SK-N-SH treated with all-trans-retinoic acid at 6 μM for 48 hours (cell line): ENCODE measurements around the gene C10orf95.

ENCODE experiments used
- ATAC-seq: fragments of 200-7000 bp; cut with Tn5 transposase; 3 replicates; pipeline ENCODE4 v1.9.1; 2020; ENCODE audit warnings: mild to moderate bottlenecking, moderate library complexity
- ARNTL ChIP-seq: fragments of 450-650 bp; formaldehyde crosslinking; IDR thresholded peaks from 2 replicates; pipeline ENCODE4 v1.5.0; 2020; ENCODE audit warnings: low read depth, mild to moderate bottlenecking, moderate library complexity, borderline replicate concordance
- CSDC2 ChIP-seq: fragments of 250-450 bp; sonication (Bioruptor Pico); IDR thresholded peaks from 2 replicates; pipeline ENCODE4 v1.5.0; 2020; ENCODE audit warnings: mild to moderate bottlenecking, moderate library complexity
- GLIS3 ChIP-seq: fragments of 250-450 bp; sonication (Bioruptor Pico); IDR thresholded peaks from 2 replicates; pipeline ENCODE4 v1.5.0; 2020; ENCODE audit warnings: mild to moderate bottlenecking, moderate library complexity
- ISL1 ChIP-seq: fragments of 250-450 bp; sonication (Bioruptor Pico); IDR thresholded peaks from 2 replicates; pipeline ENCODE4 v2.1.2; 2022; ENCODE audit warnings: mild to moderate bottlenecking, moderate library complexity
- PPARA ChIP-seq: fragments of 250-450 bp; sonication (Bioruptor Pico); IDR thresholded peaks from 2 replicates; pipeline ENCODE4 v1.5.0; 2020; ENCODE audit warnings: mild to moderate bottlenecking, borderline replicate concordance
- RARB ChIP-seq: fragments of 250-450 bp; sonication (Bioruptor Pico); IDR thresholded peaks from 2 replicates; pipeline ENCODE4 v1.8.0; 2021; ENCODE audit warnings: mild to moderate bottlenecking, moderate library complexity
- SNAI2 ChIP-seq: fragments of 250-450 bp; sonication (Bioruptor Pico); IDR thresholded peaks from 2 replicates; pipeline ENCODE4 v1.5.0; 2020; ENCODE audit warnings: mild to moderate bottlenecking, moderate library complexity
- TOX ChIP-seq: fragments of 250-450 bp; sonication (Bioruptor Pico); IDR thresholded peaks from 2 replicates; pipeline ENCODE4 v1.8.0; 2021; ENCODE audit warnings: mild to moderate bottlenecking, moderate library complexity, borderline replicate concordance
- ZC3H10 ChIP-seq: fragments of 250-450 bp; sonication (Bioruptor Pico); IDR thresholded peaks from 2 replicates; pipeline ENCODE4 v1.5.1; 2021; ENCODE audit warnings: mild to moderate bottlenecking, moderate library complexity
- ZFP3 ChIP-seq: fragments of 250-450 bp; sonication (Bioruptor Pico); IDR thresholded peaks from 2 replicates; pipeline ENCODE4 v1.5.0; 2020; ENCODE audit warnings: mild to moderate bottlenecking, moderate library complexity
- ZFP30 ChIP-seq: fragments of 450-650 bp; formaldehyde crosslinking; IDR thresholded peaks from 2 replicates; pipeline ENCODE4 v1.5.0; 2022; ENCODE audit warnings: mild to moderate bottlenecking, moderate library complexity
- ZNF565 ChIP-seq: fragments of 450-650 bp; formaldehyde crosslinking; conservative IDR thresholded peaks from 2 replicates; pipeline ENCODE4 v1.5.0; 2020; ENCODE audit warnings: low read depth, mild to moderate bottlenecking, moderate library complexity
- ZNF70 ChIP-seq: fragments of 450-650 bp; formaldehyde crosslinking; IDR thresholded peaks from 2 replicates; pipeline ENCODE4 v1.5.0; 2020; ENCODE audit warnings: mild to moderate bottlenecking, moderate library complexity
- ZNF8 ChIP-seq: fragments of 450-650 bp; formaldehyde crosslinking; IDR thresholded peaks from 2 replicates; pipeline ENCODE4 v1.5.0; 2020; ENCODE audit warnings: mild to moderate bottlenecking, moderate library complexity
- TF ChIP-seq, protein P1 (sequence below): fragments of 250-450 bp; sonication (Bioruptor Pico); IDR thresholded peaks from 2 replicates; pipeline ENCODE4 v1.5.0; 2020; ENCODE audit warnings: mild to moderate bottlenecking, moderate library complexity
- TF ChIP-seq, protein P2 (sequence below): fragments of 250-450 bp; sonication (Bioruptor Pico); IDR thresholded peaks from 2 replicates; pipeline ENCODE4 v1.5.1; 2021; ENCODE audit warnings: mild to moderate bottlenecking, moderate library complexity
- TF ChIP-seq, protein P3 (sequence below): fragments of 250-450 bp; sonication (Bioruptor Pico); IDR thresholded peaks from 2 replicates; pipeline ENCODE4 v1.8.0; 2021; ENCODE audit warnings: low read depth, mild to moderate bottlenecking, moderate library complexity, borderline replicate concordance
- TF ChIP-seq, protein P4 (sequence below): fragments of 250-450 bp; sonication (Bioruptor Pico); IDR thresholded peaks from 2 replicates; pipeline ENCODE4 v1.8.0; 2020; ENCODE audit warnings: mild to moderate bottlenecking, moderate library complexity, borderline replicate concordance
- TF ChIP-seq, protein P5 (sequence below): fragments of 250-450 bp; sonication (Bioruptor Pico); IDR thresholded peaks from 2 replicates; pipeline ENCODE4 v1.5.1; 2020; ENCODE audit warnings: low read depth, mild to moderate bottlenecking, moderate library complexity

Gene C10orf95

DNA sequence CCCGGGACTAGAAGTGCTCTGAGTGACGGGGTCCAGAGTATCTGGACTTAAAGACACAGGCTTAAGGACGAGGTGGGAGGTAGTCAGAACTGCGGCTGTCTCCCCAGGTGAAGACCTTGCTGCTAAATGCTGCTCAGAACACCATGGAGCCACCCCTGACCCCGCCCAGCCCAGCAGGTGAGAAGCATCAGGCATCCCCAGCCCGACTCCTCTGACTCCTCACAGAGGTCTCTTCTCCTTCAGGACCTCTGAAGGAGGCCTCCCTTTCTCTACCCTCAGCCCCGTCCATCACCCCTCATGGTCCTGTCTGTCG lies 50.0 kb downstream of the C10orf95 start:
- no peak for ATAC-seq
- TF ChIP-seq, protein P1, sequence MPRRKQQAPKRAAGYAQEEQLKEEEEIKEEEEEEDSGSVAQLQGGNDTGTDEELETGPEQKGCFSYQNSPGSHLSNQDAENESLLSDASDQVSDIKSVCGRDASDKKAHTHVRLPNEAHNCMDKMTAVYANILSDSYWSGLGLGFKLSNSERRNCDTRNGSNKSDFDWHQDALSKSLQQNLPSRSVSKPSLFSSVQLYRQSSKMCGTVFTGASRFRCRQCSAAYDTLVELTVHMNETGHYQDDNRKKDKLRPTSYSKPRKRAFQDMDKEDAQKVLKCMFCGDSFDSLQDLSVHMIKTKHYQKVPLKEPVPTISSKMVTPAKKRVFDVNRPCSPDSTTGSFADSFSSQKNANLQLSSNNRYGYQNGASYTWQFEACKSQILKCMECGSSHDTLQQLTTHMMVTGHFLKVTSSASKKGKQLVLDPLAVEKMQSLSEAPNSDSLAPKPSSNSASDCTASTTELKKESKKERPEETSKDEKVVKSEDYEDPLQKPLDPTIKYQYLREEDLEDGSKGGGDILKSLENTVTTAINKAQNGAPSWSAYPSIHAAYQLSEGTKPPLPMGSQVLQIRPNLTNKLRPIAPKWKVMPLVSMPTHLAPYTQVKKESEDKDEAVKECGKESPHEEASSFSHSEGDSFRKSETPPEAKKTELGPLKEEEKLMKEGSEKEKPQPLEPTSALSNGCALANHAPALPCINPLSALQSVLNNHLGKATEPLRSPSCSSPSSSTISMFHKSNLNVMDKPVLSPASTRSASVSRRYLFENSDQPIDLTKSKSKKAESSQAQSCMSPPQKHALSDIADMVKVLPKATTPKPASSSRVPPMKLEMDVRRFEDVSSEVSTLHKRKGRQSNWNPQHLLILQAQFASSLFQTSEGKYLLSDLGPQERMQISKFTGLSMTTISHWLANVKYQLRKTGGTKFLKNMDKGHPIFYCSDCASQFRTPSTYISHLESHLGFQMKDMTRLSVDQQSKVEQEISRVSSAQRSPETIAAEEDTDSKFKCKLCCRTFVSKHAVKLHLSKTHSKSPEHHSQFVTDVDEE (CRISPR knock-in tag), result no peak
- TF ChIP-seq, protein P2, sequence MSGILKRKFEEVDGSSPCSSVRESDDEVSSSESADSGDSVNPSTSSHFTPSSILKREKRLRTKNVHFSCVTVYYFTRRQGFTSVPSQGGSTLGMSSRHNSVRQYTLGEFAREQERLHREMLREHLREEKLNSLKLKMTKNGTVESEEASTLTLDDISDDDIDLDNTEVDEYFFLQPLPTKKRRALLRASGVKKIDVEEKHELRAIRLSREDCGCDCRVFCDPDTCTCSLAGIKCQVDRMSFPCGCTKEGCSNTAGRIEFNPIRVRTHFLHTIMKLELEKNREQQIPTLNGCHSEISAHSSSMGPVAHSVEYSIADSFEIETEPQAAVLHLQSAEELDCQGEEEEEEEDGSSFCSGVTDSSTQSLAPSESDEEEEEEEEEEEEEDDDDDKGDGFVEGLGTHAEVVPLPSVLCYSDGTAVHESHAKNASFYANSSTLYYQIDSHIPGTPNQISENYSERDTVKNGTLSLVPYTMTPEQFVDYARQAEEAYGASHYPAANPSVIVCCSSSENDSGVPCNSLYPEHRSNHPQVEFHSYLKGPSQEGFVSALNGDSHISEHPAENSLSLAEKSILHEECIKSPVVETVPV (CRISPR knock-in tag), result no peak
- TF ChIP-seq ISL1 (CRISPR knock-in tag) (no peak), CSDC2 (CRISPR knock-in tag) (no peak), ZC3H10 (CRISPR knock-in tag) (no peak)
- TF ChIP-seq, protein P3, sequence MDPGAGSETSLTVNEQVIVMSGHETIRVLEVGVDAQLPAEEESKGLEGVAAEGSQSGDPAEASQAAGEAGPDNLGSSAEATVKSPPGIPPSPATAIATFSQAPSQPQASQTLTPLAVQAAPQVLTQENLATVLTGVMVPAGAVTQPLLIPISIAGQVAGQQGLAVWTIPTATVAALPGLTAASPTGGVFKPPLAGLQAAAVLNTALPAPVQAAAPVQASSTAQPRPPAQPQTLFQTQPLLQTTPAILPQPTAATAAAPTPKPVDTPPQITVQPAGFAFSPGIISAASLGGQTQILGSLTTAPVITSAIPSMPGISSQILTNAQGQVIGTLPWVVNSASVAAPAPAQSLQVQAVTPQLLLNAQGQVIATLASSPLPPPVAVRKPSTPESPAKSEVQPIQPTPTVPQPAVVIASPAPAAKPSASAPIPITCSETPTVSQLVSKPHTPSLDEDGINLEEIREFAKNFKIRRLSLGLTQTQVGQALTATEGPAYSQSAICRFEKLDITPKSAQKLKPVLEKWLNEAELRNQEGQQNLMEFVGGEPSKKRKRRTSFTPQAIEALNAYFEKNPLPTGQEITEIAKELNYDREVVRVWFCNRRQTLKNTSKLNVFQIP (CRISPR knock-in tag), result no peak

DNA sequence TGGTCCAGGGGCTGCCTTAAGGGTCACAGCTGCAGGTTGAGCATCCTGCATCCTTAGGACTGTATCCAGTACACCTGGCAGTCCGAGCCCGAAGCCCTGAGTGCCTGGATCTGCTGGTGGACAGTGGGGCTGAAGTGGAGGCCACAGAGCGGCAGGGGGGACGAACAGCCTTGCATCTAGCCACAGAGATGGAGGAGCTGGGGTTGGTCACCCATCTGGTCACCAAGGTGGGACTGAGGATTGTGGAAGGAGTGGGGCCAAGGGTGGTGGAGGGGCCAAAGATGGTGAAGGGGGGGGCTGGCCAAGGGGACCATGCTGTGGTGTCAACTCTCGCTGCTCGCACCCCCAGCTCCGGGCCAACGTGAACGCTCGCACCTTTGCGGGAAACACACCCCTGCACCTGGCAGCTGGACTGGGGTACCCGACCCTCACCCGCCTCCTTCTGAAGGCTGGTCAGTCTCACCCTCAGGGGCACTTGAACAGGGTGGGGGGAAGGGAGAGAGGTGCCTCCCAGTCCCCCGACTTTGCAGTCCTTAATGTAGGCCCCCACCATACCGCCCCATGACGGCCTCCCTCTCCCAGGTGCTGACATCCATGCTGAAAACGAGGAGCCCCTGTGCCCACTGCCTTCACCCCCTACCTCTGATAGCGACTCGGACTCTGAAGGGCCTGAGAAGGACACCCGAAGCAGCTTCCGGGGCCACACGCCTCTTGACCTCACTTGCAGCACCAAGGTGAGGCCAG lies 50.6 kb downstream of the C10orf95 start:
- no peak for ATAC-seq
- no peak for TF ChIP-seq PPARA
- TF ChIP-seq, protein P4, sequence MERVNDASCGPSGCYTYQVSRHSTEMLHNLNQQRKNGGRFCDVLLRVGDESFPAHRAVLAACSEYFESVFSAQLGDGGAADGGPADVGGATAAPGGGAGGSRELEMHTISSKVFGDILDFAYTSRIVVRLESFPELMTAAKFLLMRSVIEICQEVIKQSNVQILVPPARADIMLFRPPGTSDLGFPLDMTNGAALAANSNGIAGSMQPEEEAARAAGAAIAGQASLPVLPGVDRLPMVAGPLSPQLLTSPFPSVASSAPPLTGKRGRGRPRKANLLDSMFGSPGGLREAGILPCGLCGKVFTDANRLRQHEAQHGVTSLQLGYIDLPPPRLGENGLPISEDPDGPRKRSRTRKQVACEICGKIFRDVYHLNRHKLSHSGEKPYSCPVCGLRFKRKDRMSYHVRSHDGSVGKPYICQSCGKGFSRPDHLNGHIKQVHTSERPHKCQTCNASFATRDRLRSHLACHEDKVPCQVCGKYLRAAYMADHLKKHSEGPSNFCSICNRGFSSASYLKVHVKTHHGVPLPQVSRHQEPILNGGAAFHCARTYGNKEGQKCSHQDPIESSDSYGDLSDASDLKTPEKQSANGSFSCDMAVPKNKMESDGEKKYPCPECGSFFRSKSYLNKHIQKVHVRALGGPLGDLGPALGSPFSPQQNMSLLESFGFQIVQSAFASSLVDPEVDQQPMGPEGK, result no peak
- TF ChIP-seq, protein P5, sequence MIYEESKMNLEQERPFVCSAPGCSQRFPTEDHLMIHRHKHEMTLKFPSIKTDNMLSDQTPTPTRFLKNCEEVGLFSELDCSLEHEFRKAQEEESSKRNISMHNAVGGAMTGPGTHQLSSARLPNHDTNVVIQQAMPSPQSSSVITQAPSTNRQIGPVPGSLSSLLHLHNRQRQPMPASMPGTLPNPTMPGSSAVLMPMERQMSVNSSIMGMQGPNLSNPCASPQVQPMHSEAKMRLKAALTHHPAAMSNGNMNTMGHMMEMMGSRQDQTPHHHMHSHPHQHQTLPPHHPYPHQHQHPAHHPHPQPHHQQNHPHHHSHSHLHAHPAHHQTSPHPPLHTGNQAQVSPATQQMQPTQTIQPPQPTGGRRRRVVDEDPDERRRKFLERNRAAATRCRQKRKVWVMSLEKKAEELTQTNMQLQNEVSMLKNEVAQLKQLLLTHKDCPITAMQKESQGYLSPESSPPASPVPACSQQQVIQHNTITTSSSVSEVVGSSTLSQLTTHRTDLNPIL (CRISPR knock-in tag), result no peak
- TF ChIP-seq ZFP30 (CRISPR knock-in tag), result no peak
- TF ChIP-seq ISL1 (CRISPR knock-in tag), result no peak
- TF ChIP-seq SNAI2 (CRISPR knock-in tag), result no peak
- TF ChIP-seq GLIS3 (CRISPR knock-in tag), result no peak
- no peak for TF ChIP-seq TOX (CRISPR knock-in tag)
- TF ChIP-seq ZNF565 (CRISPR knock-in tag), result no peak
- no peak for TF ChIP-seq ZFP3 (CRISPR knock-in tag)
- no peak for TF ChIP-seq ZNF70 (CRISPR knock-in tag)
- no peak for TF ChIP-seq ARNTL (CRISPR knock-in tag)
- TF ChIP-seq RARB (CRISPR knock-in tag), result no peak
- TF ChIP-seq ZC3H10 (CRISPR knock-in tag), result no peak
- TF ChIP-seq ZNF8 (CRISPR knock-in tag), result no peak
- TF ChIP-seq, protein P1 (CRISPR knock-in tag), result no peak
- TF ChIP-seq, protein P3 (CRISPR knock-in tag), result no peak
